ENCODE data around the gene ADRM1.

ADRM1 gene

DNA sequence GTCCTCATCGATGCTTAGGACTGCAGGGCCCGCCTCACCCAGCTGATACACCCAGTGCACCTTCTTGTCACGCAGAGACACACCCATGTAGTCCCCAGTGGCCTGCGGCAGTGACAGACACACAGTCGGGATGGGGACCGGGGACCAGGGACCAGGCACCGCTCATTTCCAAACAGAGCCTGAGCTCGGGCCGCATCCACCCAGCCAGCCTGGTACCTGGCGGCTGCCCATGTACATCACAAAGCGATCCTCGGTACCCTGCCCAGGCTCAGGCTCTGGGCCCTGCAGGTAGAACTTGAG lies 11.5 kb downstream of the ADRM1 start:
- no peak for DNase-seq
- no peak overlapping the region for H3K27ac ChIP-seq
- TF ChIP-seq, protein P1, sequence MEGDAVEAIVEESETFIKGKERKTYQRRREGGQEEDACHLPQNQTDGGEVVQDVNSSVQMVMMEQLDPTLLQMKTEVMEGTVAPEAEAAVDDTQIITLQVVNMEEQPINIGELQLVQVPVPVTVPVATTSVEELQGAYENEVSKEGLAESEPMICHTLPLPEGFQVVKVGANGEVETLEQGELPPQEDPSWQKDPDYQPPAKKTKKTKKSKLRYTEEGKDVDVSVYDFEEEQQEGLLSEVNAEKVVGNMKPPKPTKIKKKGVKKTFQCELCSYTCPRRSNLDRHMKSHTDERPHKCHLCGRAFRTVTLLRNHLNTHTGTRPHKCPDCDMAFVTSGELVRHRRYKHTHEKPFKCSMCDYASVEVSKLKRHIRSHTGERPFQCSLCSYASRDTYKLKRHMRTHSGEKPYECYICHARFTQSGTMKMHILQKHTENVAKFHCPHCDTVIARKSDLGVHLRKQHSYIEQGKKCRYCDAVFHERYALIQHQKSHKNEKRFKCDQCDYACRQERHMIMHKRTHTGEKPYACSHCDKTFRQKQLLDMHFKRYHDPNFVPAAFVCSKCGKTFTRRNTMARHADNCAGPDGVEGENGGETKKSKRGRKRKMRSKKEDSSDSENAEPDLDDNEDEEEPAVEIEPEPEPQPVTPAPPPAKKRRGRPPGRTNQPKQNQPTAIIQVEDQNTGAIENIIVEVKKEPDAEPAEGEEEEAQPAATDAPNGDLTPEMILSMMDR (IDR thresholded peaks at IDR 0.05; ENCODE audit: low read depth, low read length, missing control alignments) = no peak
- no peak overlapping the region for H3K4me3 ChIP-seq (ENCODE audit: low read depth, low read length)
- H3K27me3 ChIP-seq (replicated peaks) = no peaks in the 10 kb centered on the region
- in situ Hi-C loops (cut with HindIII; ENCODE audit: low pct_ligation_motif_present, low sequenced_read_pairs) = no loop called here
- H3K36me3 ChIP-seq (replicated peaks) = peaks cover 84% of the 10 kb centered on the region

DNA sequence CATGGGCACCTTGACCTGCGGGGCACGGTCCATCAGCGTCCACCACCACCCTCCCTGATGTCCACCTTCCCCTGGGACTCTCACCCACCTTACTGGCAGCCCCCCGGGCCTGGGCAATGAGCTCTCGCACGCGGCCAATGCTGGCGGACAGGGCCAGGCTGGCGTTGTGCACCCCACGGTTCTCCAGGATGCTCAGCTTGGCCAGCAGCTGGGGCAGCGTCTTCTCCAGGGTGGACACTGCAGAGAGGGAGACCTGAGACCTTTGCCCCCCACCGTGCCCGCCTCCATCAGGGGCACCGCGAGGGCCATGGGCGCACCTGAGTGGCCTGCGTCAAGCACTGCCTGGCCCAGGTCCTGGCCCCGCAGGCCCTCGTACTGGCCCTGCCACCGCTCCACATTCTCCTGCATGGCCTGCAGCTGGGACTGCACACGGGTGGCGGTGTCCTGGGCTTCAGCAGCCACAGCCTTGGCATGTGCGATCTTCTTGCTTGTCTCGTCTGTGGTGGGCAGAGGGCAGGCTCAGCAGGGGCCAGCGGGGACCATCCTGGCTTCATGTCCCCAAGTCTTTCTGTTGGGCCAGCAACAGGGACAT lies 12.0 kb downstream of the ADRM1 start:
- Histone ChIP-seq H3K36me3 (replicated peaks) (peaks cover 85% of the 10 kb centered on the region), H3K27me3 (replicated peaks) (no peaks in the 10 kb centered on the region), H3K27ac (no peak overlapping the region), H3K4me3 (ENCODE audit: low read depth, low read length) (no peak overlapping the region)
- TF ChIP-seq, protein P1 (IDR thresholded peaks at IDR 0.05; ENCODE audit: low read depth, low read length, missing control alignments) = no peak
- in situ Hi-C loops (cut with HindIII; ENCODE audit: low pct_ligation_motif_present, low sequenced_read_pairs) = no loop called here
- DNase-seq = no peak

DNA sequence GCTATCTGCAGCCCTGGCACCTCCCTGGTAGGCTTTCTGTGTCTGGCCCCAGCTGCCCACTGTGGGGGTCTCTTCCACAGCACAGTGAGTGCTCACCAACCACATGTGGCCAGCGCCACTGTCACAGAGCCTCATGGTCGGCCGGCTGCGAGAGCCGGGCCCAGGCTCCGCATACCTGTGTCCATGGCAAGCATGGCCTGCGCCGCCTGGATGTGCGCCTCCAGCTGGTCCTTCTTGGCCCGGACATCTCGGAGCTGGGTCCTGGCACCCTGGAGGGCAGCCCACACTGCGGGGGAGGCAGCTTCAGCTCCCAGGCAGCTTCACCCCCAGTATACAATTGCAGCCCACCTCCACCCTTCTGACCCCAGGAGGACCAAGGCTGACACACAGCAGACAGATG lies 13.0 kb downstream of the ADRM1 start:
- in situ Hi-C loops (cut with HindIII; ENCODE audit: low pct_ligation_motif_present, low sequenced_read_pairs) = no loop called here
- H3K27me3 ChIP-seq (replicated peaks) = no peaks in the 10 kb centered on the region
- TF ChIP-seq, protein P1 (IDR thresholded peaks at IDR 0.05; ENCODE audit: low read depth, low read length, missing control alignments) = no peak
- H3K36me3 ChIP-seq (replicated peaks) = peaks cover 81% of the 10 kb centered on the region
- no peak overlapping the region for H3K27ac ChIP-seq
- DNase-seq = no peak
- H3K4me3 ChIP-seq (ENCODE audit: low read depth, low read length) = no peak overlapping the region

DNA sequence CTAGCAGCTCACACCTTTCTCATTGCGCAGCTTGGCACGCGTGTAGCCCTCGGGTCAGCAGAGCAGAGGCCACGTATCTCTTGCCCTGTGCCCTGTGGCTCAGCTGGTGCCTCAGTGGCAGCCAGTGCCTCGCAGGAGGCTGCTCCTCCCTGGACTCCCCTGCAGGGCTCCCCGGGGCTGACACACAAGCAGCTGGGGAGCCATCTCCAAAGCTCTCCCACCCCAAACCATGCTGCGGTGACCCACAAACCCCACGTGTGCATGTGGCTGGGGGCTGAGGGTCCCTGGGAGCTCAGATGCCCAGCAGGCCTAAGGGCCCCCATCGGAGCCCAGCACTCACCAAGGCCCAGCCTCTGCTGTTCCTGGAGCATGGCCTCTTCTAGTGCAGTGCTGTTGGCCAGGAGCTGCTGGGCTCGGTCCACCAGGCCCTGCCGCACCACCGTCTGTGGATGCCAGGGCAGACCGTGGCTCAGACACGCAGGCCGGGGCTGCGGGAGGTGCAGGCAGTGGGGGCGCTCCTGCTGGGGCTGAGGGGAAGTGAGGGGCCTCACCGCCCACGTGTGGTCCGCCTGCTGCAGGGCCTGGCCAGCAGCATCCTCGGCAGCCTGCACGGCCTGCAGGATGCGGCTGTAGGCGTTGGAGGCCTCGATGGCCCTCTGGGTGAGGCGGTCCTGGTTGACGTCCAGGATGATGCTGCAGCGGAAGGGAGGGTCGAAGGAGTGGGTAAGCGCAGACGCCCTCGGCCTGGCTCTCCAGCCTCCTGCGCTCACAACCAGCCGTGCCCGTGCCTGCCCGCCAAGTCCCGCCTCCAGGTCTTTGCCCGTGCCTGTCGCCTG lies 13.8 kb downstream of the ADRM1 start:
- Histone ChIP-seq H3K27ac (no peak overlapping the region), H3K4me3 (ENCODE audit: low read depth, low read length) (no peak overlapping the region), H3K27me3 (replicated peaks) (no peaks in the 10 kb centered on the region), H3K36me3 (replicated peaks) (peaks cover 73% of the 10 kb centered on the region)
- in situ Hi-C loops (cut with HindIII; ENCODE audit: low pct_ligation_motif_present, low sequenced_read_pairs) = no loop called here
- TF ChIP-seq, protein P1 (IDR thresholded peaks at IDR 0.05; ENCODE audit: low read depth, low read length, missing control alignments) = no peak
- no peak for DNase-seq

DNA sequence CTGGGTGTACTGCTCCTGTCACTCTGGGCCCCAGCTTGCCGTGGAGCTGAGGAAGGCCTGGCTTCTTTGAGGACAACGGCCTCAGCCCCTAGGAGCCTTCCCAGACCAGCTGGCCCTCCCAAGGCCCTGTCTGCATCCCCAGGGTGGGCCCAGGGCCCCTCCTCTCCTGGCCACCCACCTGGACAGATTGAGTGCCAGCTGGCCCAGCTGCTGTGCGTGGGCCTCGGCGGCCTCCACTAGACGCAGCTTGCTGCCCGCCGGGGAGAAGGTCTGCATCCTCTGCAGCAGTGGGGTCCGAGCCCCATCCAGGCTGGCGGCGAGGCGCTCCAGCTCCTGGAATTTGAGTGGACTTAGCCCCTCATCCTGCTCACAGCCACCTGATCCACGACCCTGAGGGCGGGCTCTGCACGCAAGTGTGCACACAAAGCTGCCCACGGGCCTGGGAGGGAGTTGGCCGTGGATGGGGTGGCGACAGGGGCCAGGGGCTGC lies 14.4 kb downstream of the ADRM1 start:
- no peak for DNase-seq
- Histone ChIP-seq H3K27ac (no peak overlapping the region), H3K36me3 (replicated peaks) (peaks cover 72% of the 10 kb centered on the region), H3K4me3 (ENCODE audit: low read depth, low read length) (no peak overlapping the region), H3K27me3 (replicated peaks) (no peaks in the 10 kb centered on the region)
- TF ChIP-seq, protein P1 (IDR thresholded peaks at IDR 0.05; ENCODE audit: low read depth, low read length, missing control alignments) = no peak
- in situ Hi-C loops (cut with HindIII; ENCODE audit: low pct_ligation_motif_present, low sequenced_read_pairs) = no loop called here
